ENCODE data around the gene MAP2. TPM values are rescaled to one million over a fixed set of nuclear protein-coding genes. Genes with fewer than 3 reads are reported as not detected.

The MAP2 gene
- total RNA-seq, 1 experiment from 2014 or later: 0.05 TPM

GRCh38 chr2:209686448-209686847, 262.6 kb downstream of the MAP2 start:
- H3K36me3 ChIP-seq (ENCODE audit: control insufficient read depth, insufficient read depth, low read length): no peaks in the 10 kb centered on the region
- no TSS peak for BruUV-seq (replicated peaks)
- Mint-ChIP-seq H3K4me3 (ENCODE audit: unreplicated experiment) (no peak overlapping the region), H3K27ac (ENCODE audit: unreplicated experiment) (no peak overlapping the region), H3K4me1 (ENCODE audit: low read depth, unreplicated experiment) (no peaks in the 10 kb centered on the region), H3K36me3 (ENCODE audit: insufficient read depth, unreplicated experiment) (no peaks in the 10 kb centered on the region), H3K9me3 (ENCODE audit: unreplicated experiment) (no peaks in the 10 kb centered on the region), H3K27me3 (ENCODE audit: insufficient read depth, unreplicated experiment) (peaks cover 3% of the 10 kb centered on the region)
- ChIA-PET CTCF (no interaction called here), POLR2A (no interaction called here)
- H3K27me3 ChIP-seq (replicated peaks; ENCODE audit: control insufficient read depth, insufficient read depth, low read length): no peaks in the 10 kb centered on the region
- DNase-seq: no peak
- intact Hi-C loops (cut with micrococcal nuclease; ENCODE audit: unreplicated experiment): no loop called here
- no peaks in the 10 kb centered on the region for H3K4me1 ChIP-seq
- TF ChIP-seq CTCF (IDR thresholded peaks at IDR 0.05; ENCODE audit: insufficient read depth in 1 of 2, low read depth in 1 of 2, low read length in 1 of 2, severe bottlenecking in 1 of 2, unreplicated experiment in 1 of 2): no peak
- no peak overlapping the region for H3K4me3 ChIP-seq (ENCODE audit: low read depth, low read length)
- no peaks in the 10 kb centered on the region for H3K9me3 ChIP-seq

GRCh38 chr2:209687323-209687969, 263.6 kb downstream of the MAP2 start:
- CTCF ChIA-PET: no interaction called here
- BruUV-seq (replicated peaks): no TSS peak

GRCh38 chr2:209688385-209688784, 264.5 kb downstream of the MAP2 start:
- Histone ChIP-seq H3K4me1 (no peaks in the 10 kb centered on the region), H3K4me3 (ENCODE audit: low read depth, low read length) (no peak overlapping the region), H3K9me3 (no peaks in the 10 kb centered on the region), H3K27me3 (replicated peaks; ENCODE audit: control insufficient read depth, insufficient read depth, low read length) (no peaks in the 10 kb centered on the region), H3K36me3 (ENCODE audit: control insufficient read depth, insufficient read depth, low read length) (no peaks in the 10 kb centered on the region)
- no peak for DNase-seq
- Mint-ChIP-seq H3K27me3 (ENCODE audit: insufficient read depth, unreplicated experiment) (peaks cover 6% of the 10 kb centered on the region), H3K4me1 (ENCODE audit: low read depth, unreplicated experiment) (no peaks in the 10 kb centered on the region), H3K4me3 (ENCODE audit: unreplicated experiment) (no peak overlapping the region), H3K27ac (ENCODE audit: unreplicated experiment) (no peak overlapping the region), H3K36me3 (ENCODE audit: insufficient read depth, unreplicated experiment) (no peaks in the 10 kb centered on the region), H3K9me3 (ENCODE audit: unreplicated experiment) (no peaks in the 10 kb centered on the region)
- TF ChIP-seq CTCF (IDR thresholded peaks at IDR 0.05; ENCODE audit: insufficient read depth in 1 of 2, low read depth in 1 of 2, low read length in 1 of 2, severe bottlenecking in 1 of 2, unreplicated experiment in 1 of 2): no peak
- POLR2A ChIA-PET: no interaction called here
- BruUV-seq (replicated peaks): no TSS peak
- intact Hi-C loops (cut with micrococcal nuclease; ENCODE audit: unreplicated experiment): no loop called here
- CTCF ChIA-PET: no interaction called here

More at GRCh38 chr2:209687323-209687969, 263.6 kb downstream of the MAP2 start:
- H3K36me3 Mint-ChIP-seq (ENCODE audit: insufficient read depth, unreplicated experiment): no peaks in the 10 kb centered on the region
- H3K4me3 Mint-ChIP-seq (ENCODE audit: unreplicated experiment): no peak overlapping the region
- no peaks in the 10 kb centered on the region for H3K4me1 ChIP-seq
- peaks cover 1% of the 10 kb centered on the region for H3K27me3 Mint-ChIP-seq (ENCODE audit: insufficient read depth, unreplicated experiment)
- H3K9me3 ChIP-seq: no peaks in the 10 kb centered on the region
- H3K4me1 Mint-ChIP-seq (ENCODE audit: low read depth, unreplicated experiment): no peaks in the 10 kb centered on the region
- H3K27ac Mint-ChIP-seq (ENCODE audit: unreplicated experiment): no peak overlapping the region
- intact Hi-C loops (cut with micrococcal nuclease; ENCODE audit: unreplicated experiment): no loop called here
- no peaks in the 10 kb centered on the region for H3K9me3 Mint-ChIP-seq (ENCODE audit: unreplicated experiment)
- no peak for DNase-seq
- no peaks in the 10 kb centered on the region for H3K27me3 ChIP-seq (replicated peaks; ENCODE audit: control insufficient read depth, insufficient read depth, low read length)
- no peak overlapping the region for H3K4me3 ChIP-seq (ENCODE audit: low read depth, low read length)
- no peaks in the 10 kb centered on the region for H3K36me3 ChIP-seq (ENCODE audit: control insufficient read depth, insufficient read depth, low read length)
- POLR2A ChIA-PET: no interaction called here
- no peak for TF ChIP-seq CTCF (IDR thresholded peaks at IDR 0.05; ENCODE audit: insufficient read depth in 1 of 2, low read depth in 1 of 2, low read length in 1 of 2, severe bottlenecking in 1 of 2, unreplicated experiment in 1 of 2)
